ENCODE measurements around the gene FIGN. TPM values are rescaled to one million over a fixed set of nuclear protein-coding genes. Genes with fewer than 3 reads are reported as not detected.

The FIGN gene
- total and polyA plus RNA-seq, 12 donors: 1.1 to 10.8 (median 5.2) TPM

- no peak for DNase-seq
- intact Hi-C loops (cut with DNase I): no loop called here
- Histone ChIP-seq H3K4me1 (replicated peaks in 1 of 2) (peaks cover 3 to 16% of the 10 kb centered on the region in 2 donors), H3K9me3 (replicated peaks in 1 of 3) (no peaks in the 10 kb centered on the region), H3K36me3 (replicated peaks in 1 of 2) (no peaks in the 10 kb centered on the region), H3K4me3 (no peak overlapping the region), H3K27me3 (no peaks in the 10 kb centered on the region), H3K27ac (no peak overlapping the region)
- TF ChIP-seq CTCF (IDR thresholded peaks at IDR 0.05) (no peak), POLR2A (IDR thresholded peaks at IDR 0.05) (no peak)
- 74 to 90% (median 83%) methylated on average over 2 of the region's 2 CpGs for WGBS, 4 donors
Measured at GRCh38 chr2:163665051-163665450, 70.8 kb downstream of the FIGN start.

GRCh38 chr2:163664610-163665009, 71.2 kb downstream of the FIGN start:
- Histone ChIP-seq H3K27me3 (no peaks in the 10 kb centered on the region), H3K27ac (no peak overlapping the region), H3K4me3 (no peak overlapping the region), H3K36me3 (replicated peaks in 1 of 2) (no peaks in the 10 kb centered on the region), H3K4me1 (replicated peaks in 1 of 2) (peaks cover 3 to 16% of the 10 kb centered on the region in 2 donors), H3K9me3 (replicated peaks in 1 of 3) (no peaks in the 10 kb centered on the region)
- TF ChIP-seq CTCF (IDR thresholded peaks at IDR 0.05): no peak
- TF ChIP-seq POLR2A (IDR thresholded peaks at IDR 0.05): no peak
- WGBS, 4 donors: 79 to 90% (median 86%) methylated on average over 5 of the region's 5 CpGs
- intact Hi-C loops (cut with DNase I): no loop called here
- no peak for DNase-seq

- 30 to 59% (median 46%) methylated on average over 3 to 4 of the region's 4 CpGs for WGBS, 4 donors
- TF ChIP-seq CTCF (IDR thresholded peaks at IDR 0.05): no peak
- no peak for TF ChIP-seq POLR2A (IDR thresholded peaks at IDR 0.05)
- Histone ChIP-seq H3K4me1 (replicated peaks in 1 of 2) (peaks cover 3 to 13% of the 10 kb centered on the region in 2 donors), H3K9me3 (replicated peaks in 1 of 3) (no peaks in the 10 kb centered on the region), H3K27ac (peak overlapping the region in 4 of 5 donors; percentile 42 to 84 (median 56)), H3K36me3 (replicated peaks in 1 of 2) (no peaks in the 10 kb centered on the region), H3K27me3 (no peaks in the 10 kb centered on the region), H3K4me3 (no peak overlapping the region)
- peak in 2 of 7 donors; percentile 4 to 24 for DNase-seq
- intact Hi-C loops (cut with DNase I): no loop called here
Measured at GRCh38 chr2:163662141-163662780, 73.5 kb downstream of the FIGN start.

GRCh38 chr2:163659224-163659623, 76.6 kb downstream of the FIGN start:
- WGBS, 4 donors: 52 to 66% (median 62%) methylated on average over 2 of the region's 2 CpGs
- H3K4me3 ChIP-seq: no peak overlapping the region
- H3K4me1 ChIP-seq (replicated peaks in 1 of 2): peaks cover 3 to 17% of the 10 kb centered on the region in 2 donors
- H3K36me3 ChIP-seq (replicated peaks in 1 of 2): no peaks in the 10 kb centered on the region
- intact Hi-C loops (cut with DNase I): no loop called here
- no peaks in the 10 kb centered on the region for H3K27me3 ChIP-seq
- no peaks in the 10 kb centered on the region for H3K9me3 ChIP-seq (replicated peaks in 1 of 3)
- DNase-seq: no peak
- no peak overlapping the region for H3K27ac ChIP-seq
- TF ChIP-seq POLR2A (IDR thresholded peaks at IDR 0.05): no peak
- no peak for TF ChIP-seq CTCF (IDR thresholded peaks at IDR 0.05)
